K562 (cell line): Measurements from ENCODE around the gene FASTKD1. TPM values are rescaled to one million over a fixed set of nuclear protein-coding genes. Genes with fewer than 3 reads are reported as not detected.

Experiments
- ATF4 ChIP-seq: fragments of 450-650 bp; formaldehyde crosslinking; IDR thresholded peaks from 2 replicates; pipeline ENCODE4 v1.4.0; 2022; ENCODE audit warnings: mild to moderate bottlenecking, moderate library complexity
- E2F5 ChIP-seq: sonication (generic); formaldehyde crosslinking; IDR thresholded peaks from 2 replicates; pipeline ENCODE4 v1.8.0; 2022; ENCODE audit warnings: mild to moderate bottlenecking, missing genetic modification reagents
- EP400 ChIP-seq: fragments of 450-650 bp; IDR thresholded peaks from 2 replicates; pipeline ENCODE4 v1.6.1; 2017; ENCODE audit warnings: antibody characterized with exemption, mild to moderate bottlenecking, moderate library complexity
- EWSR1 ChIP-seq: fragments of 450-650 bp; IDR thresholded peaks from 2 replicates; pipeline ENCODE4 v1.6.1; 2018; ENCODE audit warnings: borderline replicate concordance, mild to moderate bottlenecking, low read depth, moderate library complexity; ENCODE audit not compliant: partially characterized antibody
- FOXP4 ChIP-seq: sonication (generic); formaldehyde crosslinking; IDR thresholded peaks from 2 replicates; pipeline ENCODE4 v1.8.0; 2022; ENCODE audit warnings: mild to moderate bottlenecking, missing genetic modification reagents, borderline replicate concordance
- GABPB1 ChIP-seq: sonication (generic); formaldehyde crosslinking; IDR thresholded peaks from 2 replicates; pipeline ENCODE4 v1.8.0; 2022; ENCODE audit warnings: mild to moderate bottlenecking, missing genetic modification reagents
- KDM2B ChIP-seq: fragments of 250-450 bp; sonication (Bioruptor Pico); IDR thresholded peaks from 2 replicates; pipeline ENCODE4 v1.8.0; 2021; ENCODE audit warnings: mild to moderate bottlenecking, moderate library complexity
- NELFE ChIP-seq: IDR thresholded peaks from 2 replicates; pipeline ENCODE4 v1.6.1; 2011; ENCODE audit warnings: mild to moderate bottlenecking; ENCODE audit not compliant: insufficient read depth, insufficient read length
- PHB2 ChIP-seq: fragments of 450-650 bp; IDR thresholded peaks from 2 replicates; pipeline ENCODE4 v1.6.1; 2017; ENCODE audit warnings: low read depth
- RNF2 ChIP-seq: sonication (generic); IDR thresholded peaks from 2 replicates; pipeline ENCODE4 v1.6.1; 2016
- ZBTB33 ChIP-seq: sonication (generic); formaldehyde crosslinking; IDR thresholded peaks from 2 replicates; pipeline ENCODE4 v1.8.1; 2023; ENCODE audit warnings: mild to moderate bottlenecking, missing genetic modification reagents
- ZKSCAN1 ChIP-seq: fragments of 150-350 bp; IDR thresholded peaks from 2 replicates; pipeline ENCODE4 v1.6.1; 2016; ENCODE audit warnings: low read depth, low read length
- ZNF133 ChIP-seq: fragments of 250-450 bp; sonication (Bioruptor Pico); IDR thresholded peaks from 2 replicates; pipeline ENCODE4 v1.4.0; 2020; ENCODE audit warnings: mild to moderate bottlenecking
- ZNF609 ChIP-seq: sonication (generic); formaldehyde crosslinking; IDR thresholded peaks from 2 replicates; pipeline ENCODE4 v1.8.1; 2023; ENCODE audit warnings: missing genetic modification reagents, mild to moderate bottlenecking, borderline replicate concordance
- ZNF717 ChIP-seq: fragments of 250-450 bp; sonication (Bioruptor Pico); IDR thresholded peaks from 2 replicates; pipeline ENCODE4 v1.5.0; 2021
- ZNF785 ChIP-seq: fragments of 250-450 bp; sonication (Bioruptor Pico); IDR thresholded peaks from 2 replicates; pipeline ENCODE4 v1.4.0; 2020; ENCODE audit warnings: mild to moderate bottlenecking
- ZNF830 ChIP-seq: fragments of 250-450 bp; sonication (Bioruptor Pico); IDR thresholded peaks from 2 replicates; pipeline ENCODE4 v1.5.0; 2021; ENCODE audit warnings: mild to moderate bottlenecking
- polyA plus RNA-seq, 8 experiments: library from polyadenylated mRNA; depleted of rRNA in 4 of 8; stranded (reverse) in 5 of 8; unstranded in 3 of 8; fragments of >200 nt; fragmentation: Nextera tagmentation in 2 of 8; fragmentation: Illumina TruSeq in 1 of 8; extraction: Ambion mirVana in 2 of 8; extraction: Trizol in 1 of 8; gene quantifications; 2 replicates each; pipeline versions ENCODE4 v1.2.1 to v1.2.3, GENCODE V29; 2011 to 2014; ENCODE audit warnings: inconsistent platforms in 1 of 8, missing spikeins in 1 of 8
- total RNA-seq, 7 experiments: library from RNA; depleted of rRNA in 6 of 7; stranded (reverse); fragments of >200 nt in 6 of 7; fragmentation: Illumina TruSeq in 2 of 7; extraction: Trizol in 2 of 7; gene quantifications; 2 replicates each; pipeline versions ENCODE4 v1.2.1 to v1.2.3, GENCODE V29; 2011 to 2021; ENCODE audit warnings: low replicate concordance in 1 of 7

The FASTKD1 gene
- total and polyA plus RNA-seq, 9 of the 15 experiments (the other 6 are each of a cell fraction or from before 2014, with no cell fraction given): 63.5 to 134 (median 119) TPM

GRCh38 chr2:169573160-169573973 is at the start of gene FASTKD1 (continued):
- TF ChIP-seq ZNF609 (0 out of 2 replicates have a peak, but pooled peaks have one; percentile 28), ZNF717 (CRISPR knock-in tag) (no peak), ZNF133 (CRISPR knock-in tag) (no peak), E2F5 (CRISPR knock-in tag) (no peak), PHB2 (no peak), EWSR1 (no peak), ZNF830 (no peak), ATF4 (CRISPR knock-in tag) (no peak), KDM2B (CRISPR knock-in tag) (no peak), ZBTB33 (CRISPR knock-in tag) (no peak), GABPB1 (peak; percentile 86; the same call in 1 of the 2 replicates), FOXP4 (CRISPR knock-in tag) (no peak), NELFE (no peak), ZNF785 (CRISPR knock-in tag) (no peak), EP400 (peak; percentile 89), ZKSCAN1 (no peak), RNF2 (peak; percentile 8)
